Transverse colon (tissue), 3 donors: ENCODE results near the gene TBCD.

Experiments
- EP300 ChIP-seq: sonication (generic); formaldehyde crosslinking; IDR thresholded peaks from one replicate; pipeline ENCODE4 v1.6.1; 2017; ENCODE audit warnings: antibody characterized with exemption, low read depth
- TF ChIP-seq, protein P1 (sequence below), 5 experiments: fragments of 200-600 bp in 3 of 5; fragments of 450-650 bp in 2 of 5; sonication (generic) in 3 of 5; IDR thresholded peaks; 1 replicate in 2 of 5; 2 replicates in 3 of 5; pipeline ENCODE4 v1.5.1; 2016 to 2017; ENCODE audit warnings: antibody characterized with exemption in 5 of 5, inconsistent platforms in 3 of 5, mild to moderate bottlenecking in 2 of 5, moderate library complexity in 1 of 5

DNA sequence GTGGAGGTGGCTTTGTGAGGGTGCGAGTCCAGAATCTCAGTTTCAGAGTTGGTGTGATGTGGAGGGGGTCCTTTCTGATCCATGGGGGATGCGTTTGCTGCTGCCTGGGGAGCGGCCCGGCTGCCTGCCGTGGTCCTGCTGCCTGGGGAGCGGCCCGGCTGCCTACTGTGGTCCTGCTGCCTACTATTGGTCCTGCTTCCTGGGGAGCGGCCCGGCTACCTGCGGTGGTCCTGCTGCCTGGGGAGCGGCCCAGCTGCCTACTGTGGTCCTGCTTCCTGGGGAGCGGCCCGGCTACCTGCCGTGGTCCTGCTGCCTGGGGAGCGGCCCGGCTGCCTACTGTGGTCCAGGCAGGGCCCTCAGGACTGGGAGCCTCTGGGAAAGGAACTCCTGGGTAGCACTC lies 149.5 kb downstream of the TBCD start:
- TF ChIP-seq, protein P1, sequence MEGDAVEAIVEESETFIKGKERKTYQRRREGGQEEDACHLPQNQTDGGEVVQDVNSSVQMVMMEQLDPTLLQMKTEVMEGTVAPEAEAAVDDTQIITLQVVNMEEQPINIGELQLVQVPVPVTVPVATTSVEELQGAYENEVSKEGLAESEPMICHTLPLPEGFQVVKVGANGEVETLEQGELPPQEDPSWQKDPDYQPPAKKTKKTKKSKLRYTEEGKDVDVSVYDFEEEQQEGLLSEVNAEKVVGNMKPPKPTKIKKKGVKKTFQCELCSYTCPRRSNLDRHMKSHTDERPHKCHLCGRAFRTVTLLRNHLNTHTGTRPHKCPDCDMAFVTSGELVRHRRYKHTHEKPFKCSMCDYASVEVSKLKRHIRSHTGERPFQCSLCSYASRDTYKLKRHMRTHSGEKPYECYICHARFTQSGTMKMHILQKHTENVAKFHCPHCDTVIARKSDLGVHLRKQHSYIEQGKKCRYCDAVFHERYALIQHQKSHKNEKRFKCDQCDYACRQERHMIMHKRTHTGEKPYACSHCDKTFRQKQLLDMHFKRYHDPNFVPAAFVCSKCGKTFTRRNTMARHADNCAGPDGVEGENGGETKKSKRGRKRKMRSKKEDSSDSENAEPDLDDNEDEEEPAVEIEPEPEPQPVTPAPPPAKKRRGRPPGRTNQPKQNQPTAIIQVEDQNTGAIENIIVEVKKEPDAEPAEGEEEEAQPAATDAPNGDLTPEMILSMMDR (IDR thresholded peaks at IDR 0.05): no peak
- no peak for TF ChIP-seq EP300
